Fibroblast of mammary gland (primary cell): ENCODE data around the gene ARHGAP30.
"Not testable (repeated sequence)": the region's sequence is repeated elsewhere in the genome, so short reads cannot be mapped to it uniquely, and the experiment has no call there.

ENCODE experiments used
- DNase-seq: peaks from one replicate; pipeline ENCODE4 v3.0.0-alpha.2; 2010; ENCODE audit warnings: low read depth
- H3K4me3 ChIP-seq: 2 replicates; pipeline ENCODE4 v1.5.1; 2011; ENCODE audit warnings: low read depth, mild to moderate bottlenecking, low read length, moderate library complexity; ENCODE audit not compliant: control insufficient read depth
- CTCF ChIP-seq: conservative IDR thresholded peaks from 2 replicates; pipeline ENCODE4 v1.5.1; 2011; ENCODE audit warnings: low read depth, low read length, inconsistent platforms; ENCODE audit not compliant: control insufficient read depth, insufficient read depth

The ARHGAP30 gene

GRCh38 chr1:161070761-161071160, 1.1 kb upstream of the ARHGAP30 start:
- no peak overlapping the region for H3K4me3 ChIP-seq
- TF ChIP-seq CTCF = no peak
- DNase-seq = no peak

GRCh38 chr1:161069241-161069640, 450 bp downstream of the ARHGAP30 start:
- DNase-seq = no peak
- TF ChIP-seq CTCF = no peak
- H3K4me3 ChIP-seq = no peak overlapping the region

GRCh38 chr1:161068306-161069234, 1.1 kb downstream of the ARHGAP30 start:
- H3K4me3 ChIP-seq = no peak overlapping the region
- no peak for TF ChIP-seq CTCF
- DNase-seq = no peak

GRCh38 chr1:161066694-161067093, 3.0 kb downstream of the ARHGAP30 start:
- H3K4me3 ChIP-seq = no peak overlapping the region
- no peak for TF ChIP-seq CTCF
- no peak for DNase-seq

GRCh38 chr1:161065681-161066080, 4.0 kb downstream of the ARHGAP30 start:
- H3K4me3 ChIP-seq, DNase-seq: not testable (repeated sequence)

- H3K4me3 ChIP-seq, DNase-seq: not testable (repeated sequence)
These were observed 5.8 kb downstream of the ARHGAP30 start for GRCh38 chr1:161063936-161064335.

- no peak for TF ChIP-seq CTCF
- H3K4me3 ChIP-seq = no peak overlapping the region
- DNase-seq = no peak
These were observed 8.3 kb downstream of the ARHGAP30 start for GRCh38 chr1:161061419-161061818.

- H3K4me3 ChIP-seq = no peak overlapping the region
- DNase-seq = no peak
- TF ChIP-seq CTCF = no peak
These were observed 10.4 kb downstream of the ARHGAP30 start for GRCh38 chr1:161059293-161059692.
